Measurements from ENCODE around the gene TMEM164.

DNA sequence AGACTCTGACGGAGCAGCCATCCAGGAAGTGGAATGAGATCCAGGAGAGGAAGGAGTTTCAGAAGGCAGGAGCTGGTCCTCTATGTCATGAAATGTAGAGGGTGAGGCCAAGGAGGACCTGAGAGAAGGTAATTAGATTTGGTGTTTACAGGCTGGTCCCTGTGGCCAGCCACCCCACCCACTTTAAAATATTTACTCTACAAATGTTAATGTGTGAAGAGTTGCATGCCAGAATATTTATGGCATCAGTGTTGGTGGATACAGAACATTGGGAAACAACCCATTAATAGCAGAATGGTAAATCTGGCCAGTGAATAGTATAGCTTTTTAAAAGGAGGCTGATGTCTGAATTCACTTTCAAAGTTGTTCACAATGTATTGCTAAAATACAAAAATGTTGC is 17.6 kb downstream of the TMEM164 start:
- TF ChIP-seq TCF12 (IDR thresholded peaks at IDR 0.05; ENCODE audit: low read depth, low read length) (no peak), EZH2 (IDR thresholded peaks at IDR 0.05; ENCODE audit: borderline replicate concordance, control insufficient read depth, low read depth, low read length) (no peak), YBX1 (IDR thresholded peaks at IDR 0.05) (no peak), SRF (IDR thresholded peaks at IDR 0.05; ENCODE audit: low read depth in 2 of 2, low read length in 2 of 2) (no peak), TCF7 (IDR thresholded peaks at IDR 0.05; ENCODE audit: borderline replicate concordance) (no peak), NR2F1 (conservative IDR thresholded peaks at IDR 0.05) (no peak), YY1 (IDR thresholded peaks at IDR 0.05; ENCODE audit: low read depth, low read length) (no peak)
- TF ChIP-seq, protein P1, sequence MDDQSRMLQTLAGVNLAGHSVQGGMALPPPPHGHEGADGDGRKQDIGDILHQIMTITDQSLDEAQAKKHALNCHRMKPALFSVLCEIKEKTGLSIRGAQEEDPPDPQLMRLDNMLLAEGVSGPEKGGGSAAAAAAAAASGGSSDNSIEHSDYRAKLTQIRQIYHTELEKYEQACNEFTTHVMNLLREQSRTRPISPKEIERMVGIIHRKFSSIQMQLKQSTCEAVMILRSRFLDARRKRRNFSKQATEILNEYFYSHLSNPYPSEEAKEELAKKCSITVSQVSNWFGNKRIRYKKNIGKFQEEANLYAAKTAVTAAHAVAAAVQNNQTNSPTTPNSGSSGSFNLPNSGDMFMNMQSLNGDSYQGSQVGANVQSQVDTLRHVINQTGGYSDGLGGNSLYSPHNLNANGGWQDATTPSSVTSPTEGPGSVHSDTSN (IDR thresholded peaks at IDR 0.05; ENCODE audit: insufficient replicate concordance, low read depth, low read length): no peak

Measured in GM12878 (cell line).